PC-3 (cell line): ENCODE data around the gene TIAM2. TPM values are rescaled to one million over a fixed set of nuclear protein-coding genes. Genes with fewer than 3 reads are reported as not detected.

Experiments used
- ATAC-seq: fragments of 200-7000 bp; cut with Tn5 transposase; 2 replicates; pipeline ENCODE4 v1.9.1; 2020; ENCODE audit warnings: mild to moderate bottlenecking, moderate library complexity
- BruUV-seq: library from RNA; stranded (reverse); fragments of 400-500 nt; replicated peaks from 2 replicates; lab custom pipeline; 2021; lab: Mats Ljungman, UMichigan
- CTCF ChIA-PET: fragments of 300-600 bp; sonication (Branson Sonifier 250); formaldehyde crosslinking; loops from one replicate; lab custom pipeline; 2022; ENCODE audit warnings: antibody characterized with exemption; lab: Charles Lee
- POLR2A ChIA-PET: fragments of 300-600 bp; sonication (Branson Sonifier 250); formaldehyde crosslinking; loops from one replicate; lab custom pipeline; 2022; ENCODE audit warnings: antibody characterized with exemption; ENCODE audit not compliant: unreplicated experiment; lab: Charles Lee
- DNase-seq: peaks from one replicate; pipeline ENCODE4 v3.0.0-alpha.2; 2015
- H2AFZ ChIP-seq: fragments of 300-600 bp; sonication (generic); 2 replicates; pipeline ENCODE4 v1.6.0; 2016; ENCODE audit warnings: antibody characterized with exemption, low read length
- H3F3A ChIP-seq: fragments of 300-600 bp; sonication (generic); one replicate; pipeline ENCODE4 v1.6.0; 2017; ENCODE audit warnings: antibody characterized with exemption, low read length, control low read depth, mild to moderate bottlenecking; ENCODE audit not compliant: unreplicated experiment
- H3K27ac ChIP-seq: fragments of 300-600 bp; sonication (generic); 2 replicates; pipeline ENCODE4 v1.5.1; 2016; ENCODE audit warnings: mild to moderate bottlenecking, low read length
- H3K27me3 ChIP-seq: fragments of 300-600 bp; sonication (generic); 2 replicates; pipeline ENCODE4 v1.6.1; 2016; ENCODE audit warnings: low read length, mixed read lengths
- H3K36me3 ChIP-seq: fragments of 300-600 bp; sonication (generic); 2 replicates; pipeline ENCODE4 v1.6.1; 2016; ENCODE audit warnings: low read depth, mixed run types, low read length, mixed read lengths
- H3K4me1 ChIP-seq: fragments of 300-600 bp; sonication (generic); 2 replicates; pipeline ENCODE4 v1.5.1; 2016; ENCODE audit warnings: low read length; ENCODE audit not compliant: insufficient read depth
- H3K4me2 ChIP-seq: fragments of 300-600 bp; sonication (generic); 2 replicates; pipeline ENCODE4 v1.6.0; 2016; ENCODE audit warnings: low read length
- H3K4me3 ChIP-seq: fragments of 300-600 bp; sonication (generic); 2 replicates; pipeline ENCODE4 v1.5.1; 2016; ENCODE audit warnings: mild to moderate bottlenecking, low read length, mixed read lengths
- H3K79me2 ChIP-seq: fragments of 300-600 bp; sonication (generic); 2 replicates; pipeline ENCODE4 v1.6.1; 2017; ENCODE audit warnings: low read length, mixed read lengths
- H3K9ac ChIP-seq: fragments of 300-600 bp; sonication (generic); 2 replicates; pipeline ENCODE4 v1.6.0; 2016; ENCODE audit warnings: mild to moderate bottlenecking, low read length
- H3K9me2 ChIP-seq: fragments of 300-600 bp; sonication (generic); replicated peaks from 2 replicates; pipeline ENCODE4 v1.6.1; 2016; ENCODE audit warnings: mixed run types, low read length, mixed read lengths
- H3K9me3 ChIP-seq: fragments of 300-600 bp; sonication (generic); 2 replicates; pipeline ENCODE4 v1.6.1; 2016; ENCODE audit warnings: low read length, mixed read lengths
- H4K20me1 ChIP-seq: fragments of 300-600 bp; sonication (generic); 2 replicates; pipeline ENCODE4 v1.6.1; 2016; ENCODE audit warnings: low read length, mixed read lengths
- EZH2 ChIP-seq: fragments of 300-600 bp; sonication (generic); IDR thresholded peaks from one replicate; pipeline ENCODE4 v1.6.1; 2017; ENCODE audit warnings: antibody characterized with exemption, mild to moderate bottlenecking, low read length; ENCODE audit not compliant: unreplicated experiment
- EZH2phosphoT487 ChIP-seq: fragments of 300-600 bp; sonication (generic); IDR thresholded peaks from 2 replicates; pipeline ENCODE4 v1.6.1; 2018; ENCODE audit warnings: mild to moderate bottlenecking, antibody characterized with exemption, low read length, borderline replicate concordance
- intact Hi-C: fragments of 100-400 bp; cut with micrococcal nuclease; formaldehyde crosslinking; loops from 2 replicates; pipeline ENCODE4 v1.9.0; 2023
- total RNA-seq: library from RNA; depleted of rRNA; stranded (reverse); fragments of >200 nt; gene quantifications from 2 replicates; pipeline ENCODE4 v1.2.3, GENCODE V29; 2014
- TF ChIP-seq, protein P1 (sequence below): fragments of 300-600 bp; sonication (generic); conservative IDR thresholded peaks from 2 replicates; pipeline ENCODE4 v1.5.1; 2017; ENCODE audit warnings: antibody characterized with exemption, low read depth, mild to moderate bottlenecking, low read length

TIAM2 gene
- total RNA-seq, 1 experiment from 2014 or later: 4.5 TPM

DNA sequence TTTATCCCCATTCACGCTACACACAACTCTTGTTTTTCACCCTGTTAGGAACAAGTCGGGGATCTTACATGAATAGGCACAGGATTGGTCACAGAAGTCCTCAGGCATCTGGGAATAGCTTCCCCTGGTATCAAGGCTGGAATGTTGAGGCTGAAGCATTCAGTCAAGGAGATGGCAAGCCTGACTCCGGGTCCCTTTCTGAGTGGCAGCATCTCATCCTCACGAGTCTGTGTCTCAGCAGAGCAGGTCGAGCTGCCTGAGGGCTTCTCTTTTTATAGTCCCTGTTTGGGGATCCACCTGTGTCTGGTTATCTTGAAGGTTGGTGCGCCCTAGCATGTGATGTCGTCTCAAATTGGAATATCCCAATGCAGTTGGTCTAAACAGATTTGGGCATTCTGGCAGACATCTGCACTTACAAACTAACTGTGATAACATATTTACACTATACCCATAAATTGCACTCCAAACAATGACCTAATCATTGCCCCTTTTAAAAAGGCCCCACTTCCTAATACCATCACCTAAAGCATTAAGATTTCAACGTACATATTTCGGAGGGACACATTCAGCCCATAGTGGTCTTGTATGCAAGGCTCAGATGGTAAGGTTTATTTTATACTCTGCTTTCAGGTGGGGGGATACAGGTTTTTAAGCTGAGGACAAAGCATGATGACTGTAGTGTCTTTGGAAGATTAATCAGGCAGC, 156.0 kb downstream of the TIAM2 start:
- BruUV-seq: no TSS peak
- H3K9me3 ChIP-seq: no peaks in the 10 kb centered on the region
- no peaks in the 10 kb centered on the region for H4K20me1 ChIP-seq
- no peaks in the 10 kb centered on the region for H3K36me3 ChIP-seq
- ChIA-PET POLR2A (no interaction called here), CTCF (no interaction called here)
- H3K9ac ChIP-seq: no peak overlapping the region
- H3K4me3 ChIP-seq: no peak overlapping the region
- DNase-seq: no peak
- H3K9me2 ChIP-seq: no peaks in the 10 kb centered on the region
- intact Hi-C loops: no loop called here
- no peak overlapping the region for H3K27ac ChIP-seq
- no peak overlapping the region for H3K4me2 ChIP-seq
- ATAC-seq: no peak
- TF ChIP-seq EZH2 (no peak), EZH2phosphoT487 (no peak)
- TF ChIP-seq, protein P1, sequence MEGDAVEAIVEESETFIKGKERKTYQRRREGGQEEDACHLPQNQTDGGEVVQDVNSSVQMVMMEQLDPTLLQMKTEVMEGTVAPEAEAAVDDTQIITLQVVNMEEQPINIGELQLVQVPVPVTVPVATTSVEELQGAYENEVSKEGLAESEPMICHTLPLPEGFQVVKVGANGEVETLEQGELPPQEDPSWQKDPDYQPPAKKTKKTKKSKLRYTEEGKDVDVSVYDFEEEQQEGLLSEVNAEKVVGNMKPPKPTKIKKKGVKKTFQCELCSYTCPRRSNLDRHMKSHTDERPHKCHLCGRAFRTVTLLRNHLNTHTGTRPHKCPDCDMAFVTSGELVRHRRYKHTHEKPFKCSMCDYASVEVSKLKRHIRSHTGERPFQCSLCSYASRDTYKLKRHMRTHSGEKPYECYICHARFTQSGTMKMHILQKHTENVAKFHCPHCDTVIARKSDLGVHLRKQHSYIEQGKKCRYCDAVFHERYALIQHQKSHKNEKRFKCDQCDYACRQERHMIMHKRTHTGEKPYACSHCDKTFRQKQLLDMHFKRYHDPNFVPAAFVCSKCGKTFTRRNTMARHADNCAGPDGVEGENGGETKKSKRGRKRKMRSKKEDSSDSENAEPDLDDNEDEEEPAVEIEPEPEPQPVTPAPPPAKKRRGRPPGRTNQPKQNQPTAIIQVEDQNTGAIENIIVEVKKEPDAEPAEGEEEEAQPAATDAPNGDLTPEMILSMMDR: no peak
- H3F3A ChIP-seq: no peaks in the 10 kb centered on the region
- no peak overlapping the region for H2AFZ ChIP-seq
- no peaks in the 10 kb centered on the region for H3K27me3 ChIP-seq
- peaks cover 37% of the 10 kb centered on the region for H3K4me1 ChIP-seq
- no peaks in the 10 kb centered on the region for H3K79me2 ChIP-seq

DNA sequence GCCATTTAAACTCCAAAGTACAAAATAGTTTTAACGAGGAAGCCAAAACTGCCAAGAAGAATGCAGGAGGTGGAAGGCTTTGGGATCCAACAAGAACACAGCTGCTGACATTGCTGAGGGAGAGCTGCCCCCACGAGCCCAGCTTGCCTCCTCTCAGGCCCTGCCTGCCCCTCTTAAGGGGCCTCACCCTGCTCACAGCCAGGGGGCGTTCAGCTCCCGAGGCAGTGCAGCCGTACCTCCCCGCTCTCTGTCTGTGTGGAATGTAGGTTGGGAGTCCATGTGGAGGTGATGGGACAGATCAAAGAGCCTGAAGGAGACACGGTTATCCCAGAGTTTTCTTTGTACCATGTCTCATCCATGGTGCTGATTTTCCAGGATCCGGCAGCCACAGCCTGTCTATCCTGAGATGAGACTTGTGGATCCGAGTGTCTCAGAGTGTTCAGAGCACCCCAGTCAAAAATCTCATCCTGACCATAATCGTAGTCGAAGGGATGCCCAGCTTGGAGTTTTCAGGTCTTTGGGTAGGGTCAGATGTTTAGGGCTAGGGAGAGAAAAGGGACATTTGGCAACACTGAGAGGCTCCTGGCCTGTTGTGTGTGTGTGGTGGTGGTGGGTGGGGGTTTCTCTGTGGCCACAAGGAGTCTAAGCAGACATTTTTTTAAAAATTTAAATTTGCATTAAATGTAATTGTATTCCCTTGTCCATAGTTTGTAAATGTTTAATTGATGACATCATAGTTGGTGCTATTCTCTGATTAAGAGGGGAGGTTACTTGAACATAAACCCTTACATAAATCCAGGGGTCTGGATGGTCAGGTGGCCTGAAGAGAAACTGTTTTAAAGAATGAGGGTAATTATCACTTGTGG, 157.3 kb downstream of the TIAM2 start:
- Histone ChIP-seq H3K9ac (no peak overlapping the region), H2AFZ (no peak overlapping the region), H3K9me2 (no peaks in the 10 kb centered on the region), H3K4me3 (no peak overlapping the region), H3K79me2 (no peaks in the 10 kb centered on the region), H3K4me1 (peaks cover 44% of the 10 kb centered on the region), H3K27me3 (no peaks in the 10 kb centered on the region), H3K4me2 (no peak overlapping the region), H3K27ac (no peak overlapping the region), H3K9me3 (no peaks in the 10 kb centered on the region), H3F3A (no peaks in the 10 kb centered on the region), H3K36me3 (no peaks in the 10 kb centered on the region), H4K20me1 (no peaks in the 10 kb centered on the region)
- ChIA-PET CTCF (no interaction called here), POLR2A (no interaction called here)
- DNase-seq (no peak), ATAC-seq (no peak)
- no TSS peak for BruUV-seq
- TF ChIP-seq, protein P1: no peak
- intact Hi-C loops: no loop called here
